OCI-LY7 (cell line): Measurements from ENCODE around the gene C2CD4B.

Experiments
- CTCF ChIP-seq: fragments of 200-600 bp; sonication (generic); conservative IDR thresholded peaks from 2 replicates; pipeline ENCODE4 v1.5.1; 2014; ENCODE audit warnings: mild to moderate bottlenecking, antibody characterized with exemption, low read length, moderate library complexity, mixed read lengths
- EZH2phosphoT487 ChIP-seq: fragments of 200-600 bp; sonication (generic); IDR thresholded peaks from 2 replicates; pipeline ENCODE4 v1.6.1; 2018; ENCODE audit warnings: low read depth, borderline replicate concordance, mild to moderate bottlenecking, mixed run types, antibody characterized with exemption, low read length, moderate library complexity, mixed read lengths

GRCh38 chr15:62164396-62165103 lies 535 bp downstream of the C2CD4B start:
- TF ChIP-seq CTCF = no peak
- no peak for TF ChIP-seq EZH2phosphoT487
